K562 (cell line): Measurements from ENCODE around the gene SETD3. TPM values are rescaled to one million over a fixed set of nuclear protein-coding genes. Genes with fewer than 3 reads are reported as not detected.

Experiments used
- ATAC-seq: fragments of 200-7000 bp; cut with Tn5 transposase; 3 replicates; pipeline ENCODE4 v1.9.1; 2020; ENCODE audit warnings: moderate library complexity
- BruUV-seq: library from RNA; stranded (reverse); fragments of 400-500 nt; replicated peaks from 2 replicates; lab custom pipeline; 2021; lab: Mats Ljungman, UMichigan
- CTCF ChIA-PET: fragments of 300-600 bp; formaldehyde crosslinking; extraction: SDS; loops from one replicate; lab custom pipeline; 2021; ENCODE audit warnings: low intra/inter-chr PET ratio; lab: Yijun Ruan, JAX
- POLR2A ChIA-PET: fragments of 300-600, 350-650 bp; sonication (Branson Sonifier 250); formaldehyde crosslinking; extraction: SDS; loops from one replicate; lab custom pipeline; 2021; ENCODE audit warnings: antibody characterized with exemption, inconsistent platforms; lab: Yijun Ruan, JAX
- DNase-seq, 4 experiments: peaks; one replicate each; pipeline versions ENCODE4 v3.0.0 to v3.0.0-alpha.2; 2011 to 2018; ENCODE audit warnings: low spot score in 3 of 4, mixed read lengths in 3 of 4; ENCODE audit errors: extremely low read depth in 1 of 4
- FAIRE-seq: peaks from 2 replicates; lab custom pipeline; 2011; peaks lifted over from hg19 to GRCh38; lab: Jason Lieb, UNC
- H2AFZ ChIP-seq: 2 replicates; pipeline ENCODE4 v1.6.0; 2011; ENCODE audit warnings: low read depth, low read length, control low read depth, inconsistent platforms
- H3K27ac ChIP-seq: fragments of 200-600 bp; 3 replicates; pipeline ENCODE4 v1.8.0; 2011; ENCODE audit warnings: low read depth, mild to moderate bottlenecking, control low read depth, inconsistent platforms, low read length, moderate library complexity, mixed read lengths; ENCODE audit errors: extremely low read depth
- H3K27me3 ChIP-seq, 2 experiments: fragments of 300-600 bp in 1 of 2; 2 replicates in 1 of 2; 3 replicates in 1 of 2; pipeline versions ENCODE4 v1.6.0 to v1.8.0; 2011; ENCODE audit warnings: inconsistent platforms in 2 of 2, low read length in 2 of 2, mild to moderate bottlenecking in 1 of 2, mixed read lengths in 1 of 2, moderate library complexity in 1 of 2; ENCODE audit not compliant: control insufficient read depth in 2 of 2, insufficient read depth in 2 of 2
- H3K36me3 ChIP-seq: fragments of 300-600 bp; 3 replicates; pipeline ENCODE4 v1.8.0; 2011; ENCODE audit warnings: mild to moderate bottlenecking, low read length, inconsistent platforms; ENCODE audit not compliant: control insufficient read depth, insufficient read depth
- H3K4me1 ChIP-seq, 2 experiments: fragments of 200-600 bp in 1 of 2; replicated peaks in 1 of 2; 2 replicates in 1 of 2; 3 replicates in 1 of 2; pipeline versions ENCODE4 v1.5.1 to v1.8.0; 2011; ENCODE audit warnings: inconsistent platforms in 2 of 2, low read length in 2 of 2, mild to moderate bottlenecking in 1 of 2, mixed read lengths in 1 of 2, moderate library complexity in 1 of 2; ENCODE audit not compliant: control insufficient read depth in 2 of 2, insufficient read depth in 2 of 2
- H3K4me2 ChIP-seq: 2 replicates; pipeline ENCODE4 v1.6.1; 2011; ENCODE audit warnings: low read length, control low read depth, inconsistent platforms, mixed read lengths; ENCODE audit not compliant: insufficient read depth
- H3K4me3 ChIP-seq: fragments of 200-600 bp; sonication (generic), shearing (Covaris generic); 2 replicates; pipeline ENCODE4 v1.5.1; 2016; ENCODE audit warnings: control low read depth, inconsistent platforms
- H3K79me2 ChIP-seq: fragments of 200-600 bp; 3 replicates; pipeline ENCODE4 v1.8.0; 2011; ENCODE audit warnings: low read length, inconsistent platforms; ENCODE audit not compliant: control insufficient read depth, insufficient read depth
- H3K9ac ChIP-seq, 2 experiments: 2 replicates each; pipeline versions ENCODE4 v1.6.0 to v1.6.1; 2011; ENCODE audit warnings: low read depth in 2 of 2, low read length in 2 of 2, control low read depth in 1 of 2, inconsistent platforms in 1 of 2, mild to moderate bottlenecking in 1 of 2, mixed read lengths in 1 of 2; ENCODE audit not compliant: insufficient read depth in 1 of 2
- H3K9me1 ChIP-seq: one replicate; pipeline ENCODE4 v1.6.0; 2011; ENCODE audit warnings: inconsistent platforms, mild to moderate bottlenecking, low read length, moderate library complexity; ENCODE audit not compliant: control insufficient read depth, insufficient read depth
- H3K9me3 ChIP-seq: replicated peaks from 2 replicates; pipeline ENCODE4 v1.5.1; 2011; ENCODE audit warnings: low read depth, low read length, inconsistent platforms; ENCODE audit not compliant: control insufficient read depth, insufficient read depth
- H4K20me1 ChIP-seq: replicated peaks from 2 replicates; pipeline ENCODE4 v1.6.1; 2011; ENCODE audit warnings: low read length, inconsistent platforms, mixed read lengths; ENCODE audit not compliant: control insufficient read depth, insufficient read depth
- BRCA1 ChIP-seq, 2 experiments: fragments of 450-650 bp in 1 of 2; sonication (generic) in 1 of 2; formaldehyde crosslinking in 1 of 2; IDR thresholded peaks; 2 replicates each; pipeline versions ENCODE4 v1.5.0 to v1.6.1; 2017 to 2020; ENCODE audit warnings: mild to moderate bottlenecking in 1 of 2, missing genetic modification reagents in 1 of 2
- GTF2F1 ChIP-seq: IDR thresholded peaks from 2 replicates; pipeline ENCODE4 v1.6.1; 2011; ENCODE audit warnings: low read depth, low read length, improper control_type of control experiment
- HDGF ChIP-seq: fragments of 450-650 bp; IDR thresholded peaks from 2 replicates; pipeline ENCODE4 v1.6.1; 2016
- JUN ChIP-seq, 2 experiments: sonication (generic) in 1 of 2; formaldehyde crosslinking in 1 of 2; IDR thresholded peaks; 2 replicates each; pipeline versions ENCODE4 v1.6.1 to v1.8.0; 2012 to 2022; ENCODE audit warnings: borderline replicate concordance in 2 of 2, mild to moderate bottlenecking in 2 of 2, improper control_type of control experiment in 1 of 2, low read depth in 1 of 2, low read length in 1 of 2, missing genetic modification reagents in 1 of 2
- KAT8 ChIP-seq: fragments of 450-650 bp; IDR thresholded peaks from 2 replicates; pipeline ENCODE4 v1.6.1; 2016; ENCODE audit warnings: low read depth, mild to moderate bottlenecking
- KDM5B ChIP-seq: fragments of 200-600 bp; sonication (generic); IDR thresholded peaks from 2 replicates; pipeline ENCODE4 v1.6.1; 2012; ENCODE audit warnings: low read depth, mild to moderate bottlenecking, moderate library complexity, low read length, control low read depth, inconsistent platforms; ENCODE audit not compliant: insufficient replicate concordance
- KLF10 ChIP-seq: fragments of 250-450 bp; sonication (Bioruptor Pico); IDR thresholded peaks from 2 replicates; pipeline ENCODE4 v1.6.1; 2021; ENCODE audit warnings: matching md5 sums
- PURB ChIP-seq: sonication (generic); formaldehyde crosslinking; IDR thresholded peaks from 2 replicates; pipeline ENCODE4 v1.9.0; 2021; ENCODE audit warnings: low read depth, mild to moderate bottlenecking, missing genetic modification reagents
- RBM34 ChIP-seq: fragments of 200-400 bp; formaldehyde crosslinking; IDR thresholded peaks from 2 replicates; pipeline ENCODE4 v1.6.1; 2018; ENCODE audit warnings: low read length, borderline replicate concordance; ENCODE audit not compliant: insufficient read depth
- SMAD2 ChIP-seq: fragments of 150-350 bp; IDR thresholded peaks from 2 replicates; pipeline ENCODE4 v1.6.1; 2014; ENCODE audit warnings: low read depth, mild to moderate bottlenecking, low read length
- STAG1 ChIP-seq: sonication (generic); formaldehyde crosslinking; IDR thresholded peaks from 2 replicates; pipeline ENCODE4 v1.5.0; 2020; ENCODE audit warnings: missing genetic modification reagents, borderline replicate concordance
- ZC3H8 ChIP-seq: fragments of 450-650 bp; IDR thresholded peaks from 2 replicates; pipeline ENCODE4 v1.6.1; 2017
- ZNF57 ChIP-seq: fragments of 450-650 bp; formaldehyde crosslinking; IDR thresholded peaks from 2 replicates; pipeline ENCODE4 v1.4.0; 2020; ENCODE audit warnings: mild to moderate bottlenecking, moderate library complexity
- WGBS: fragments of 100-300 bp; shearing (Covaris generic); methylation state at CpG from one replicate; pipeline ENCODE4 v1.1.6; 2016; ENCODE audit warnings: low coverage, mixed read lengths; ENCODE audit not compliant: insufficient coverage; ENCODE audit errors: missing lambda C conversion rate; 5-methylcytosine and 5-hydroxymethylcytosine counted together
- in situ Hi-C: fragments of 300-500 bp; cut with MboI; formaldehyde crosslinking; loops from 4 replicates; pipeline ENCODE4 v1.15.0; 2018; ENCODE audit warnings: inconsistent platforms, mixed read lengths
- intact Hi-C: fragments of 100-400 bp; cut with micrococcal nuclease; formaldehyde crosslinking; loops from 2 replicates; pipeline ENCODE4 v1.14.2; 2022
- polyA plus RNA-seq, 8 experiments: library from polyadenylated mRNA; depleted of rRNA in 4 of 8; stranded (reverse) in 5 of 8; unstranded in 3 of 8; fragments of >200 nt; fragmentation: Nextera tagmentation in 2 of 8; fragmentation: Illumina TruSeq in 1 of 8; extraction: Ambion mirVana in 2 of 8; extraction: Trizol in 1 of 8; gene quantifications; 2 replicates each; pipeline versions ENCODE4 v1.2.1 to v1.2.3, GENCODE V29; 2011 to 2014; ENCODE audit warnings: inconsistent platforms in 1 of 8, missing spikeins in 1 of 8
- total RNA-seq, 7 experiments: library from RNA; depleted of rRNA in 6 of 7; stranded (reverse); fragments of >200 nt in 6 of 7; fragmentation: Illumina TruSeq in 2 of 7; extraction: Trizol in 2 of 7; gene quantifications; 2 replicates each; pipeline versions ENCODE4 v1.2.1 to v1.2.3, GENCODE V29; 2011 to 2021; ENCODE audit warnings: low replicate concordance in 1 of 7
- TF ChIP-seq, protein P1 (sequence below): fragments of 450-650 bp; formaldehyde crosslinking; conservative IDR thresholded peaks from 2 replicates; pipeline ENCODE4 v1.4.0; 2022; ENCODE audit warnings: mild to moderate bottlenecking, missing genetic modification characterization

The SETD3 gene
- total and polyA plus RNA-seq, 9 of the 15 experiments (the other 6 are each of a cell fraction or from before 2014, with no cell fraction given): 8.5 to 35.9 (median 26.5) TPM

DNA sequence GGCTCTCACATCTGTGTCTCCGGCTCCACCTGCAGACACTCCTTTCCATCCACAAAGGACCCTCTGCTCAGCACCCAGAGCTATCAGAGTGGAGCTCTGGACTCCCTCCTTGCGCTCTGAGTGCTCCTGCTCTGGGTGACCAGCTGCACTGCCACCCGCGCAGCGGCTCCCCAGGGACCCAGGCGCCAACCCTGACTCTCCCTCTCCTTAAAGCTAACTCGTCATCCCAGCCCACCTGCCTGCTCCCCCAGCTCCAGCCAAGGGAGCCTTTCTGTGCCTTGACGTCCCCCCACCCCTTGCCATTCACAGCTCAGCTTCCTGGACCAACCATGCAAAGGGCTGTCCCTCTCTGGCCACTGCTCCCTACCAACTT, 99.0 kb downstream of the SETD3 start (continued):
- TF ChIP-seq STAG1 (CRISPR knock-in tag) (no peak), PURB (CRISPR knock-in tag) (no peak), KDM5B (no peak)

DNA sequence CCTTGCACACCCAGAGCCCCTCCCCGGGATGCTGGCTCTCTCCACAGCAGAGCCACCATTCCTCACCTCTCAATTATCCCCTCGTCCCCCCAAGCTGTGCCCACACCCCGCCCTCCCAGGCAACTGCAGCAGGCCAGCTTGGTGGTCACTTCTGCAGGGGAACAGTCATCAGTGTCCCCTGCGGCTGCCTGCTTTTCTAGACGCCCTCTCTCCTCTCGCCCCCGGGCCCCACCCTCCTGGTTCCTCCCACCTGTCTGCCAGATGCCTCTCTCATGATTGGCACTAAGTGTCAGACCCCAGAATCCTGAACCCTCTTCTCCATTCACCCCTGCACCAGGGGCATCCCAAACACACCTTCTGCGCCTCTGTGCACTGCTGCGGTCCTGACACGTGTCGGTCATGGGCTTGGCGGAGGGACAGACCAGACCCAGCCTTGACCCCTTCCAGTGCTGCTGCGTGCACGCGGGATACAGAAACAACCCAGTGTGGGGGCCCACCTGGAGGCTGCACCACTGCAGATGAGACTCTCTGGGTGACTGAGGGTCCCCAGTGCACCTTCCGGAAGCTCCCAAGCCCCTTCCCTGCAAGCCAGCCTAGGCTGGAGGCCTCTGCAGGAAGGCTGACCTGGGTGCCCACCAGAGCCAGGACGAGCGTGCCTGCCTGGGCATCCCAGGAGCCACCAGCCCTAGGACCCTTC, 99.5 kb downstream of the SETD3 start:
- ATAC-seq: no peak
- WGBS: 3% methylated on average over 12 of the region's 18 CpGs
- H3K27me3 ChIP-seq: peaks cover 13 to 67% of the 10 kb centered on the region in 2 experiments

More for the DNA sequence above, 99.5 kb downstream of the SETD3 start:
- Histone ChIP-seq H3K27ac (no peak overlapping the region), H3K9me1 (no peaks in the 10 kb centered on the region)
- BruUV-seq: no TSS peak
- intact Hi-C loops: loop anchor here (10.0 kb wide), 1 partner anchor 244 kb away; no protein-coding TSS in a partner anchor
- no peak for FAIRE-seq
- TF ChIP-seq, protein P1, sequence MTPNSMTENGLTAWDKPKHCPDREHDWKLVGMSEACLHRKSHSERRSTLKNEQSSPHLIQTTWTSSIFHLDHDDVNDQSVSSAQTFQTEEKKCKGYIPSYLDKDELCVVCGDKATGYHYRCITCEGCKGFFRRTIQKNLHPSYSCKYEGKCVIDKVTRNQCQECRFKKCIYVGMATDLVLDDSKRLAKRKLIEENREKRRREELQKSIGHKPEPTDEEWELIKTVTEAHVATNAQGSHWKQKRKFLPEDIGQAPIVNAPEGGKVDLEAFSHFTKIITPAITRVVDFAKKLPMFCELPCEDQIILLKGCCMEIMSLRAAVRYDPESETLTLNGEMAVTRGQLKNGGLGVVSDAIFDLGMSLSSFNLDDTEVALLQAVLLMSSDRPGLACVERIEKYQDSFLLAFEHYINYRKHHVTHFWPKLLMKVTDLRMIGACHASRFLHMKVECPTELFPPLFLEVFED: no peak
- no peak for TF ChIP-seq KLF10 (CRISPR knock-in tag)
- no peak for TF ChIP-seq GTF2F1
- TF ChIP-seq ZC3H8: no peak
- TF ChIP-seq HDGF: no peak
- no peak for TF ChIP-seq KAT8
- no peak for TF ChIP-seq JUN (IDR thresholded peaks at IDR 0.05; ENCODE audit: borderline replicate concordance, low read depth, low read length)
- TF ChIP-seq JUN (CRISPR knock-in tag; IDR thresholded peaks at IDR 0.05; ENCODE audit: borderline replicate concordance): no peak
- TF ChIP-seq SMAD2: no peak
- TF ChIP-seq ZNF57: no peak
- TF ChIP-seq RBM34: no peak
- no peak for TF ChIP-seq BRCA1 (IDR thresholded peaks at IDR 0.05)
- TF ChIP-seq BRCA1 (CRISPR knock-in tag; IDR thresholded peaks at IDR 0.05): no peak
- TF ChIP-seq, all 486 proteins: peak for 0
- H3K36me3 ChIP-seq: no peaks in the 10 kb centered on the region
- in situ Hi-C loops: loop anchor here (25.0 kb wide), 1 partner anchor 506 kb away; no protein-coding TSS in a partner anchor
- no peaks in the 10 kb centered on the region; a peak in 1 of 5 replicates for H3K4me1 ChIP-seq
- no peaks in the 10 kb centered on the region; the same call in 1 of the 2 replicates for H4K20me1 ChIP-seq
- H3K9me3 ChIP-seq: no peaks in the 10 kb centered on the region
- no peak overlapping the region for H2AFZ ChIP-seq
- no peak for DNase-seq
- H3K79me2 ChIP-seq: no peaks in the 10 kb centered on the region
- H3K9ac ChIP-seq: no peak overlapping the region
- ChIA-PET CTCF (no interaction called here), POLR2A (interaction anchor here (0.6 kb wide), 1 partner anchor 326 kb away, joined by 3 read pairs; no protein-coding TSS in a partner anchor)
- H3K4me3 ChIP-seq: no peak overlapping the region
- H3K4me2 ChIP-seq: no peak overlapping the region
